ENCODE measurements around the gene RTN4R. TPM values are rescaled to one million over a fixed set of nuclear protein-coding genes. Genes with fewer than 3 reads are reported as not detected.

Gene RTN4R
- total and polyA plus RNA-seq, 9 of the 15 experiments (the other 6 are each of a cell fraction or from before 2014, with no cell fraction given), result 0.04 to 2.8 (median 1.4) TPM; not detected in 3

DNA sequence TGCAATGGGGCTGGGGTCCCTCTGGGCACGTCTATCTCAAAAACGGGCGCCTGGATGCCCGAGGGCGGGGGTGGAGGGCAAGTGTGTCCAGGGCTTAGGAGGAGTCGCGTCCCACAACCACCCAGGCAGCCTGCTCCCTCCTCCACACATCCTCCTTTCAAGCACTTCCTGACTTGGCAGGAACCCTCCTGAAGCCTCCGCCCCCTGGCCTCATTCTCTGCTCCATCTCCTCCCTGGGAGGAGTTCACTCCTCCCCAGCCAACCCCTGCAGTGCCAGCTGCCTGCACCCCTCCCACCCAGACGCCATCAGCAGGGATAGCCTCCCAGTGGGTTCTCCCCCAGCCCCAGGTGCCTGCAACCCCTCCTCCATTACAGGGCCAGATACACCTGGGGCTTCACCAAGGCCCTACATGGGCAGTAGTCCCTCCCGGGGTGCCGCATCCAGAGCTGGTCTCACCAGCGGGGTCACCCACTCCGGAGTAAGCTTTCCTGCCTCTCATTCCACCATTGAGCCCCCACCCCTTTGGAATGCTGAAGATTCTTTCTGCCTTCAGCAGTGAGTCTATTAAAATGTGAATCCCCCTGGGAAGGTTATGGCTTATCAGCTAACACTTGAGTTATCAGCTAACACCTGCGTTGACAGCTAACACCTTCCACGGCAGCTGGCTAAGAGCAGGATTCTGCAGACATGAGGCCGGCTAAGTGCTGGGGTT is 24.4 kb downstream of the RTN4R start (continued):
- TF ChIP-seq RBM34 (IDR thresholded peaks at IDR 0.05; ENCODE audit: borderline replicate concordance, insufficient read depth, low read length) (no peak), BRD4 (IDR thresholded peaks at IDR 0.05) (no peak), TSC22D4 (tag; IDR thresholded peaks at IDR 0.05) (no peak), ZEB2 (IDR thresholded peaks at IDR 0.05) (0 out of 2 replicates have a peak, but pooled peaks have one; percentile 56), FIP1L1 (IDR thresholded peaks at IDR 0.05; ENCODE audit: low read depth, low read length, poor library complexity, severe bottlenecking) (no peak), ZNF165 (CRISPR knock-in tag; IDR thresholded peaks at IDR 0.05; ENCODE audit: borderline replicate concordance) (peak; percentile 73; the same call in 1 of the 2 replicates)
- TF ChIP-seq, protein P1, sequence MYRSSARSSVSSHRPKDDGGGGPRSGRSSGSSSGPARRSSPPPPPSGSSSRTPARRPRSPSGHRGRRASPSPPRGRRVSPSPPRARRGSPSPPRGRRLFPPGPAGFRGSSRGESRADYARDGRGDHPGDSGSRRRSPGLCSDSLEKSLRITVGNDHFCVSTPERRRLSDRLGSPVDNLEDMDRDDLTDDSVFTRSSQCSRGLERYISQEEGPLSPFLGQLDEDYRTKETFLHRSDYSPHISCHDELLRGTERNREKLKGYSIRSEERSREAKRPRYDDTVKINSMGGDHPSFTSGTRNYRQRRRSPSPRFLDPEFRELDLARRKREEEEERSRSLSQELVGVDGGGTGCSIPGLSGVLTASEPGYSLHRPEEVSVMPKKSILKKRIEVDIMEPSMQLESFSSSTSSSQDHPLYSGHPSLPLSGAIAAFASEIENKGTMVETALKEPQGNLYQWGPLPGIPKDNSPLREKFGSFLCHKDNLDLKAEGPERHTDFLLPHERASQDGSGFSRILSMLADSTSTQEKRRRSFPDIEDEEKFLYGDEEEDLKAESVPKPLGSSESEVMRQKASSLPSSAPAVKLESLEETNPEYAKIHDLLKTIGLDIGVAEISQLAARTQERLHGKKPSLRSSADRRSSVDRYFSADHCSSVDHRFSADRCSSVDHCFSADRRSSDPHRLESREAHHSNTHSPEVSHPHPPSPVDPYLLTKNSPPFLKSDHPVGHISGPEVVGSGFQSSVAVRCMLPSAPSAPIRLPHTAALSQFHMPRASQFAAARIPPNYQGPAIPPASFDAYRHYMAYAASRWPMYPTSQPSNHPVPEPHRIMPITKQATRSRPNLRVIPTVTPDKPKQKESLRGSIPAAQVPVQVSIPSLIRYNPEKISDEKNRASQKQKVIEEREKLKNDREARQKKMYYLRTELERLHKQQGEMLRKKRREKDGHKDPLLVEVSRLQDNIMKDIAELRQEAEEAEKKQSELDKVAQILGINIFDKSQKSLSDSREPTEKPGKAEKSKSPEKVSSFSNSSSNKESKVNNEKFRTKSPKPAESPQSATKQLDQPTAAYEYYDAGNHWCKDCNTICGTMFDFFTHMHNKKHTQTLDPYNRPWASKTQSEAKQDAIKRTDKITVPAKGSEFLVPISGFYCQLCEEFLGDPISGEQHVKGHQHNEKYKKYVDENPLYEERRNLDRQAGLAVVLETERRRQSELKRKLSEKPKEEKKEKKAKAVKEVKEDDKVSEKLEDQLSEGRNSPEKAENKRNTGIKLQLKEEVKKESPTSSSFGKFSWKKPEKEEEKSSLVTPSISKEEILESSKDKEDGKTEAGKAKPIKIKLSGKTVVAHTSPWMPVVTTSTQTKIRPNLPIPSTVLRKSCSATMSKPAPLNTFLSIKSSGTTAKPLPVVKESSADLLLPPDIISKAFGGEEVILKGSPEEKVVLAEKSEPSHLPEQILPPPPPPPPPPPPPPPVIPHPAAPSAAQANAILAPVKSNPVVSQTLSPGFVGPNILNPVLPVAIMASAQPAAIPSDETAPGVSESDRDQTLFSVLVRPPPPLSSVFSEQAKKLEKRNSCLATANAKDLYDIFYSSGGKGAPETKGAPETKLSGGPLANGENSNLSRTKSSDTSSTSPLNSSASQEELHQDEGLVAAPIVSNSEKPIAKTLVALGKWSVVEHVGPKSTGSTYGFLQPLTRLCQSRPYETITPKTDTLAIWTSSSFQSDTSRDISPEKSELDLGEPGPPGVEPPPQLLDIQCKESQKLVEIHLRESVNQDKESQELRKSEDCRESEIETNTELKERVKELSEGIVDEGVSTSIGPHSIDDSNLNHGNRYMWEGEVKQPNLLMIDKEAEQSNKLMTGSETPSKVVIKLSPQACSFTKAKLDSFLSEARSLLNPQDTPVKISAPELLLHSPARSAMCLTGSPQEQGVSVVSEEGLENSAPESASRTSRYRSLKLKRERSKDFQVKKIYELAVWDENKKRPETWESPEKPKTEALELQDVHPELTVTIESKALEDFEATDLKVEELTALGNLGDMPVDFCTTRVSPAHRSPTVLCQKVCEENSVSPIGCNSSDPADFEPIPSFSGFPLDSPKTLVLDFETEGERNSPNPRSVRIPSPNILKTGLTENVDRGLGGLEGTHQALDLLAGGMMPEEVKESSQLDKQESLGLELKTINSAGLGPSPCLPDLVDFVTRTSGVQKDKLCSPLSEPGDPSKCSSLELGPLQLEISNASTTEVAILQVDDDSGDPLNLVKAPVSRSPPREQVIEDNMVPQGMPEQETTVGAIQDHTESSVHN (IDR thresholded peaks at IDR 0.05; ENCODE audit: borderline replicate concordance in 1 of 2, low read depth in 1 of 2), result no peak
- TF ChIP-seq, protein P2, sequence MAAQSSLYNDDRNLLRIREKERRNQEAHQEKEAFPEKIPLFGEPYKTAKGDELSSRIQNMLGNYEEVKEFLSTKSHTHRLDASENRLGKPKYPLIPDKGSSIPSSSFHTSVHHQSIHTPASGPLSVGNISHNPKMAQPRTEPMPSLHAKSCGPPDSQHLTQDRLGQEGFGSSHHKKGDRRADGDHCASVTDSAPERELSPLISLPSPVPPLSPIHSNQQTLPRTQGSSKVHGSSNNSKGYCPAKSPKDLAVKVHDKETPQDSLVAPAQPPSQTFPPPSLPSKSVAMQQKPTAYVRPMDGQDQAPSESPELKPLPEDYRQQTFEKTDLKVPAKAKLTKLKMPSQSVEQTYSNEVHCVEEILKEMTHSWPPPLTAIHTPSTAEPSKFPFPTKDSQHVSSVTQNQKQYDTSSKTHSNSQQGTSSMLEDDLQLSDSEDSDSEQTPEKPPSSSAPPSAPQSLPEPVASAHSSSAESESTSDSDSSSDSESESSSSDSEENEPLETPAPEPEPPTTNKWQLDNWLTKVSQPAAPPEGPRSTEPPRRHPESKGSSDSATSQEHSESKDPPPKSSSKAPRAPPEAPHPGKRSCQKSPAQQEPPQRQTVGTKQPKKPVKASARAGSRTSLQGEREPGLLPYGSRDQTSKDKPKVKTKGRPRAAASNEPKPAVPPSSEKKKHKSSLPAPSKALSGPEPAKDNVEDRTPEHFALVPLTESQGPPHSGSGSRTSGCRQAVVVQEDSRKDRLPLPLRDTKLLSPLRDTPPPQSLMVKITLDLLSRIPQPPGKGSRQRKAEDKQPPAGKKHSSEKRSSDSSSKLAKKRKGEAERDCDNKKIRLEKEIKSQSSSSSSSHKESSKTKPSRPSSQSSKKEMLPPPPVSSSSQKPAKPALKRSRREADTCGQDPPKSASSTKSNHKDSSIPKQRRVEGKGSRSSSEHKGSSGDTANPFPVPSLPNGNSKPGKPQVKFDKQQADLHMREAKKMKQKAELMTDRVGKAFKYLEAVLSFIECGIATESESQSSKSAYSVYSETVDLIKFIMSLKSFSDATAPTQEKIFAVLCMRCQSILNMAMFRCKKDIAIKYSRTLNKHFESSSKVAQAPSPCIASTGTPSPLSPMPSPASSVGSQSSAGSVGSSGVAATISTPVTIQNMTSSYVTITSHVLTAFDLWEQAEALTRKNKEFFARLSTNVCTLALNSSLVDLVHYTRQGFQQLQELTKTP (IDR thresholded peaks at IDR 0.05; ENCODE audit: low read depth in 1 of 2, partially characterized antibody in 2 of 2), result no peak
- TF ChIP-seq, protein P3, sequence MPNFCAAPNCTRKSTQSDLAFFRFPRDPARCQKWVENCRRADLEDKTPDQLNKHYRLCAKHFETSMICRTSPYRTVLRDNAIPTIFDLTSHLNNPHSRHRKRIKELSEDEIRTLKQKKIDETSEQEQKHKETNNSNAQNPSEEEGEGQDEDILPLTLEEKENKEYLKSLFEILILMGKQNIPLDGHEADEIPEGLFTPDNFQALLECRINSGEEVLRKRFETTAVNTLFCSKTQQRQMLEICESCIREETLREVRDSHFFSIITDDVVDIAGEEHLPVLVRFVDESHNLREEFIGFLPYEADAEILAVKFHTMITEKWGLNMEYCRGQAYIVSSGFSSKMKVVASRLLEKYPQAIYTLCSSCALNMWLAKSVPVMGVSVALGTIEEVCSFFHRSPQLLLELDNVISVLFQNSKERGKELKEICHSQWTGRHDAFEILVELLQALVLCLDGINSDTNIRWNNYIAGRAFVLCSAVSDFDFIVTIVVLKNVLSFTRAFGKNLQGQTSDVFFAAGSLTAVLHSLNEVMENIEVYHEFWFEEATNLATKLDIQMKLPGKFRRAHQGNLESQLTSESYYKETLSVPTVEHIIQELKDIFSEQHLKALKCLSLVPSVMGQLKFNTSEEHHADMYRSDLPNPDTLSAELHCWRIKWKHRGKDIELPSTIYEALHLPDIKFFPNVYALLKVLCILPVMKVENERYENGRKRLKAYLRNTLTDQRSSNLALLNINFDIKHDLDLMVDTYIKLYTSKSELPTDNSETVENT (CRISPR knock-in tag; IDR thresholded peaks at IDR 0.05), result peak; percentile 4; the same call in 1 of the 2 replicates

Data from K562 (cell line).